Parathyroid adenoma (tissue), 2 donors: ENCODE data around the gene GSTO1.

ENCODE experiments used
- H2AFZ ChIP-seq: fragments of 300-600 bp; sonication (generic); one replicate; pipeline ENCODE4 v1.7.0; 2017; ENCODE audit warnings: antibody characterized with exemption, mild to moderate bottlenecking
- H3K27ac ChIP-seq: fragments of 300-600 bp; sonication (generic); one replicate; pipeline ENCODE4 v1.7.0; 2017
- H3K27me3 ChIP-seq: fragments of 300-600 bp; sonication (generic); one replicate; pipeline ENCODE4 v1.7.0; 2017; ENCODE audit warnings: low read length; ENCODE audit not compliant: control insufficient read depth, insufficient read depth
- H3K36me3 ChIP-seq: fragments of 300-600 bp; sonication (generic); one replicate; pipeline ENCODE4 v1.7.0; 2017; ENCODE audit warnings: low read length; ENCODE audit not compliant: control insufficient read depth, insufficient read depth
- H3K4me1 ChIP-seq: fragments of 300-600 bp; sonication (generic); one replicate; pipeline ENCODE4 v1.7.0; 2017; ENCODE audit warnings: control low read depth
- H3K4me2 ChIP-seq: fragments of 300-600 bp; sonication (generic); one replicate; pipeline ENCODE4 v1.7.0; 2017; ENCODE audit warnings: low read length
- H3K4me3 ChIP-seq: fragments of 300-600 bp; sonication (generic); one replicate; pipeline ENCODE4 v1.7.0; 2017; ENCODE audit warnings: low read depth, low read length
- H3K79me2 ChIP-seq: fragments of 300-600 bp; sonication (generic); one replicate; pipeline ENCODE4 v1.7.0; 2017; ENCODE audit warnings: control low read depth
- H3K9ac ChIP-seq: fragments of 300-600 bp; sonication (generic); one replicate; pipeline ENCODE4 v1.7.0; 2017; ENCODE audit warnings: mild to moderate bottlenecking
- H3K9me3 ChIP-seq: fragments of 300-600 bp; sonication (generic); one replicate; pipeline ENCODE4 v1.7.0; 2017; ENCODE audit warnings: low read length; ENCODE audit not compliant: control insufficient read depth
- CTCF ChIP-seq: fragments of 300-600 bp; sonication (generic); IDR thresholded peaks from one replicate; pipeline ENCODE4 v1.7.0; 2017; ENCODE audit warnings: antibody characterized with exemption, mild to moderate bottlenecking
- donor health status: primary hyperparathyroidism.

Gene GSTO1

DNA sequence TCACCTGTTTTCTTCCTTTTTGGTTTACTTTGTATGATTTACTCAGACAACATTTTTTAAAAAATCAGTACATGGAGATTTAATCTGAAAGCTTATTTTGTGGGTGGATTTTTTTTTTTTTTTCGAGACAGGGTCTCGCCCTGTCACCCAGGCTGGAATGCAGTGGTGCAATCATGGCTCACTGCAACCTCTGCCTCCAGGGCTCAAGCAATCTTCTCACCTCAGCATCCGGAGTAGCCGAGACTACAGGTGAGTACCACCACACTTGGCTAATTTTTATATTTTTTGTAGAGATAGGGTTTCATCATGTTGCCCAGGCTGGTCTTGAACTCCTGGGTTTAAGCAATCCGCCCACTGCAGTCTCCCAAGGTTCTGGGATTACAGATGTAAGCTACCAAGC is 2.5 kb downstream of the GSTO1 start:
- no peak for TF ChIP-seq CTCF
- H3K79me2 ChIP-seq: peaks cover 14% of the 10 kb centered on the region
- no peaks in the 10 kb centered on the region for H3K36me3 ChIP-seq
- no peak overlapping the region for H3K4me3 ChIP-seq
- H3K27me3 ChIP-seq: no peaks in the 10 kb centered on the region
- no peak overlapping the region for H3K4me2 ChIP-seq
- peak overlapping the region; percentile 48 for H3K27ac ChIP-seq
- H3K4me1 ChIP-seq: peaks cover 37% of the 10 kb centered on the region
- H3K9me3 ChIP-seq: no peaks in the 10 kb centered on the region
- H3K9ac ChIP-seq: no peak overlapping the region
- no peak overlapping the region for H2AFZ ChIP-seq

- Histone ChIP-seq H3K79me2 (peaks cover 20% of the 10 kb centered on the region), H3K9ac (no peak overlapping the region), H3K9me3 (no peaks in the 10 kb centered on the region), H2AFZ (no peak overlapping the region), H3K4me2 (no peak overlapping the region), H3K4me3 (no peak overlapping the region), H3K27ac (peak overlapping the region; percentile 48), H3K4me1 (peaks cover 37% of the 10 kb centered on the region), H3K27me3 (no peaks in the 10 kb centered on the region), H3K36me3 (no peaks in the 10 kb centered on the region)
- no peak for TF ChIP-seq CTCF
These were observed 3.5 kb downstream of the GSTO1 start for GRCh38 chr10:104258209-104258608.

- H3K27me3 ChIP-seq: no peaks in the 10 kb centered on the region
- peak overlapping the region; percentile 52 for H2AFZ ChIP-seq
- peaks cover 32% of the 10 kb centered on the region for H3K4me1 ChIP-seq
- H3K9ac ChIP-seq: no peak overlapping the region
- peak overlapping the region; percentile 82 for H3K27ac ChIP-seq
- H3K36me3 ChIP-seq: no peaks in the 10 kb centered on the region
- H3K4me3 ChIP-seq: peak overlapping the region; percentile 36
- no peaks in the 10 kb centered on the region for H3K9me3 ChIP-seq
- no peak for TF ChIP-seq CTCF
- peaks cover 14% of the 10 kb centered on the region for H3K79me2 ChIP-seq
- H3K4me2 ChIP-seq: peak overlapping the region; percentile 54
These were observed 4.8 kb downstream of the GSTO1 start for GRCh38 chr10:104259456-104259855.

DNA sequence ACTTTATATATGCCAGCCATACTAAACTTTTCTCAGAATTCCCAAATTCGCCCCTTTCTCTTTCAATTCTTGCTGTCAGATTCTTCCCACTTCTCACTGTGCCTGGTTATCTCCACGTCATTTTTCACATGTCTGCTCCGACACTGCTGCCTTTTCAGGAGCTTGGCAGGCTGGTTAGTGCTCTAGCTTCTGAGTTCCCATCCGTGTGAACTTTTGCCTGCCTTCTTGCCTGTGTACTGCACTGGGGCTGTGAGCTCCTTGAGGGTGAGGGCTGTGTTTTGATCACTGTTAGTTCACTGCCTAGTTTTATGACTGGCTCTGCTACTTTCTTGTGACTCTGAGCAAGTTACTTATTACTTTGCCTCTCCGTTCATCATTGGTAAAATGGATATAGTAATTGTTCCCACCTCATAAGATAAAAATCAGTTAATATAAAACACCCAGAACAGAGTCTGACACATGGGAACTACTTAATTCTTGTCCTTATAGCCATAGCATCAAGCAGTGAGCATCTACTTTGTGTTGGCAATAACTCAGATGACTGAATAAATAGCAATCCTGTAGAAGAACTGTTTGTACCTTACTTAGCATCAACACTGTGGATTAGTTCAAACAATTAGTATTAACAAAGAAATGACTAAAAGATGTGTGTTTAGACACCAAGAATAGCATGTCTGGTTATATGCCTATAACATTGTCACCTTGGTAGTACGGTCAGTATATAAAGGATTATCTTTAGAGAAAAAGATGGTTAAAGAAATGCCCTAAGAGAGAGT is 5.5 kb downstream of the GSTO1 start:
- Histone ChIP-seq H3K4me1 (peaks cover 32% of the 10 kb centered on the region), H3K36me3 (no peaks in the 10 kb centered on the region), H3K79me2 (peaks cover 14% of the 10 kb centered on the region), H3K9ac (no peak overlapping the region), H3K27me3 (no peaks in the 10 kb centered on the region), H2AFZ (peak overlapping the region; percentile 52), H3K9me3 (no peaks in the 10 kb centered on the region), H3K4me3 (peak overlapping the region; percentile 36), H3K27ac (peak overlapping the region; percentile 82), H3K4me2 (peak overlapping the region; percentile 54)
- TF ChIP-seq CTCF: no peak

- peaks cover 14% of the 10 kb centered on the region for H3K79me2 ChIP-seq
- H3K36me3 ChIP-seq: no peaks in the 10 kb centered on the region
- H3K9ac ChIP-seq: no peak overlapping the region
- no peak overlapping the region for H2AFZ ChIP-seq
- H3K4me2 ChIP-seq: peak overlapping the region; percentile 17
- H3K4me1 ChIP-seq: peaks cover 32% of the 10 kb centered on the region
- H3K9me3 ChIP-seq: no peaks in the 10 kb centered on the region
- no peak overlapping the region for H3K4me3 ChIP-seq
- peak overlapping the region; percentile 82 for H3K27ac ChIP-seq
- no peak for TF ChIP-seq CTCF
- H3K27me3 ChIP-seq: no peaks in the 10 kb centered on the region
These were observed 6.1 kb downstream of the GSTO1 start for GRCh38 chr10:104260775-104261115.
